HG02759 (cell line): ENCODE results near the gene HS2ST1.
A peak's percentile ranks its signal among the peaks of the same experiment; 100 is the strongest.
"Not testable (repeated sequence)": the region's sequence is repeated elsewhere in the genome, so short reads cannot be mapped to it uniquely, and the experiment has no call there.

Experiments
- ATAC-seq: cut with Tn5 transposase; IDR thresholded peaks from one replicate; pipeline ENCODE4 v1.9.1; 2021; ENCODE audit warnings: mild to moderate bottlenecking, moderate library complexity; ENCODE audit not compliant: unreplicated experiment

HS2ST1 gene

GRCh38 chr1:87004857-87005256 is 90.4 kb downstream of the HS2ST1 start:
- no peak for ATAC-seq

GRCh38 chr1:87007323-87007722 is 92.9 kb downstream of the HS2ST1 start:
- ATAC-seq, result peak; percentile 53

- ATAC-seq, result not testable (repeated sequence)
Observed at GRCh38 chr1:87013385-87013784, 99.0 kb downstream of the HS2ST1 start.

GRCh38 chr1:87017998-87018672 is 103.7 kb downstream of the HS2ST1 start:
- ATAC-seq, result no peak

GRCh38 chr1:87023326-87023725 is 108.9 kb downstream of the HS2ST1 start:
- no peak for ATAC-seq

- ATAC-seq, result peak; percentile 80
Observed at GRCh38 chr1:87024936-87025540, 110.6 kb downstream of the HS2ST1 start.

GRCh38 chr1:87027561-87027960 is 113.1 kb downstream of the HS2ST1 start:
- not testable (repeated sequence) for ATAC-seq

DNA sequence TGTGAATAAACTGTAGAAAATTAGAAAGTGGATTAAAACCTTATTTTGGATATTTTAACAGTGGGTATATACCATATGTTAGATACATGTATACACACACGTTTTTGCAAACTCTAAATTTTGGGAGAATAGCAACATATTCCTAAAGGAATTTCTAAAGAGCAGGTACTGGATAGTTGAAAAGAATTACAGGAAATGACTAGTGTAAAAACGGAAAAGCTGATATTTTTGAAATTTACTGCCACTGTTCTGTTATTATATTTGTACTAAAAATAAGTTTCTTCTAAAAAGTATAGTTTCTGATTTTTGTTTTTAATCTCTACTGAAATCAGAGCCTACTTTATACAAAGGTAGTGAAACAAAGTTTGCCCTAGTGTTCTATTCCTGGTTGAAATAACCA is 114.1 kb downstream of the HS2ST1 start:
- ATAC-seq, result no peak

DNA sequence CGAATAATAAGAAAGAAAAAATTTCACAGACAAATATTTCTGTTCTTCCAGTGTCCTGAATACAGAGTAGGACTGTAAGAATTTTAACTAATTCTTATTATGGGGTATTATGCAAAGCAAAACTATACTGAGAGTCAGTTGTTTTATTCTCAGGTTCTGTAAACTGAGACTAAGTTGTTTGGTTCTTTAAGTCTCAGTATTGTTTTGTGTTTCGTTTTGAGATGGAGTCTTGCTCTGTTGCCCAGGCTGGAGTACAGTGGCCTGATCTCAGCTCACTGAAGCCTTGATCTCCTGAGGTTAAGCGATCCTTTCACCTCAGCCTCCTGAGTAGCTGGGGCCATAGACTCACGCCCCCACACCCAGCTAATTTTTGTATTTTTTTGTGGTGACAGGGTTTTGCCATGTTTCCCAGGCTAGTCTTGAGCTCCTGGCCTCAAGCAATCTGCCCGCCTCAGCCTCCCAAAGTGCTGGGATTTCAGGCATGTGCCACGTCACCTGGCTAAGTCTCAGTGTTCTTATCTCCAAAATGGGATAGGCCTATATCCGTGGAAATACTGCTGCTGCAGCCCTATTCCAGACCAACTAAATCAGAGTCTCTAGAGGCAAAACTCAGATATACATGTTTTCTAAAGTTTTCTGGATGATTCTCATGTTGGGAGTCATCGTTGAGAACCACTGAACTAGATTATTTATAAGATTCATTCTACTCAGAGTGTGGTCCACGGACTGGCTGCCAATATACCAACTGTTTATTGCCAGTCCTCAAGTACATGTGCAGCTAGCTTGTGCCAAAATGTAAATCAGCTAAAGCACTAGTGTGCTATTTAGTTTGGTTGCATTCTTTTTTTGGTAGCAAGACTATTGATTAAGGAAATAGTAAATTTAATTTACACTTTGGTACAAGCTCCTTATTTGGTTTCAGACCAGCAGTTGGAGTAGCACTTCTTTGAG is 116.6 kb downstream of the HS2ST1 start:
- peak; percentile 97 for ATAC-seq

GRCh38 chr1:87034351-87034750 is 119.9 kb downstream of the HS2ST1 start:
- no peak for ATAC-seq

DNA sequence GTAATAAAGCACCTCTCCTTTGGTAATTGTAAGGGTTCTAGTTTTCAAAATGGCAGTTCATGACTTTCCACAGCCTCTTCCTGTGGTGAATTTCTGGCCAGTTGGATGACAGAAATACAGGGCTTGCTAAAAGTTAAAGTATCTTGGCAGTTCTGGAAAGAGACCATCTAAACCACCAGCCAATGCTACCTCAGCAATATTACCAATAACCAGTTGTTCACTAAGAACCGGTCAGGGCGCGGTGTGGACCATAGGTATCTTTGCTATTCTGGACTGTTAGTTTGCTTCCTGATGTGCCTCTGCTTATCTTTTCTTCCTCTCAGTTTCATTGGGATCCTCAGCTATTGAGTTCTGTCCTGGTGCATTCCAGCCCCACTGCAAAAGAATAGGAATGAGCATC is 124.7 kb downstream of the HS2ST1 start:
- ATAC-seq, result no peak

DNA sequence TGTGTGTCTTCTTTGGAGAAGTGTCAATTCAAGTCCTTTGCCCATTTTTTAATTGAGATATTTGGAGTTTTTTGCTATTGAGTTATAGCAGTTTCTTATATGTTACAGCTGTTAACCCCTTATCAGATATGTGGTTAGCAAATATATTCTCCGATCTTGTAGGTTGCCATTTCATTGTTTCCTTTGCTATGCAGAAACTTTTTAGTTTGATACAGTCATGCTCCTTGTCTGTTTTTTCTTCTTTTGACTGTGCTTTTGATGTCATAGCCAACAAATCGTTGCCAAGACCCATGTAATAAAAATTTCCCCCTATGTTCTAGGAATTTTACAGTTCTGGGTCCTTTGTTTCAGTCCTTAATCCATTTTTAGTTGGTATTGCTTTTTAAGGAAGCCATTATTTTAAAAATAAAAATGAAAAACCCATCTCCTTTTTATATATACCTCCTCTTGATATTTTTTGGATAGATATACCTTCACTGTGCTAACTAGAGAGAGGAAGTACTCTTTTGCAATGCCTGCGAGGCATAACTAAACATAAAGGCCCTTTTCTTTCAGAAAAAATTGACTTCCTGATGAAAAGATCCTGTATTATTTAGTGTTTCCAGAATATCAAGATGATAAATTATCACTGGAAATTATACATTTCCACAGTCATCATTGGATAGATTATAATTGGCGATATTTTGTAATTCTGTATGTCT is 127.8 kb downstream of the HS2ST1 start:
- ATAC-seq, result no peak

- peak; percentile 47 for ATAC-seq
Observed at GRCh38 chr1:87044424-87044823, 130.0 kb downstream of the HS2ST1 start.

- peak; percentile 69 for ATAC-seq
Observed at GRCh38 chr1:87044840-87045239, 130.4 kb downstream of the HS2ST1 start.

GRCh38 chr1:87045761-87046304 is 131.4 kb downstream of the HS2ST1 start:
- peak; percentile 50 for ATAC-seq

DNA sequence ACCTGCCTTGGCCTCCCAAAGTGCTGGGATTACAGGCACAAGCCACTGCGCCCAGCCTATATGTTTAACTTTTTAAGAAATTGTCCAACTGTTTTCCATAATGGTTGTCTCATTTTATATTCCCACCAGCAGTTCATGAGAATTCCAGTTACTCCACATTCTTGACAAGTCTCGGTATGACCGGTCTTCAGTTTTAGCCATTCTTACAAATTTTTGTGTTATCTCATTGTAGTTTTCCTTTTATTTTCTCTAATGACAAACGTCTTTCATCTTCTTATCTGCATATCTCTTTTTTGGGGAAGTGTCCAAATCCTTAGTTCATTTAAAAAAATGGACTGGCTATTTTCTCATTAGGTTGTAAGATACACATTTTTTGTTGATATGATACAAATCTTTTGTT is 132.5 kb downstream of the HS2ST1 start:
- ATAC-seq, result no peak

DNA sequence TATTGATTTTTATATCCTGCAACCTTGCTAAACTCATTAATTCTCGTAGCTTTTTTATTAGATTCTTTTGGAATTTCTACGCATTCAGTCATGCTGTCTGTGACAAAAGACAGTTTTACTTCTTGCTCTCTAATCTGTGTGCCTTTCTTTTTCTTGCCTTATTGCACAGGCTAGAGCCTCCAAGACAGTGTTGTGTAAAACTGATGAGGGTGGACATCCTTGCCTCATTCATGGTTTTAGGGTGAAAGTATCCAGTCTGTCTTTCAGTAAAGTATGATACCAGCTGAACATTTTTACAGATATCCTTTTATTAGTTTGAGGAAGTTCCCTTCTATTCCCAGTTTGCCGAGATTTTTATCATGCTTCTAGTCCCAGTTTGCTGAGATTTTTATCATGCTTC is 133.8 kb downstream of the HS2ST1 start:
- no peak for ATAC-seq

DNA sequence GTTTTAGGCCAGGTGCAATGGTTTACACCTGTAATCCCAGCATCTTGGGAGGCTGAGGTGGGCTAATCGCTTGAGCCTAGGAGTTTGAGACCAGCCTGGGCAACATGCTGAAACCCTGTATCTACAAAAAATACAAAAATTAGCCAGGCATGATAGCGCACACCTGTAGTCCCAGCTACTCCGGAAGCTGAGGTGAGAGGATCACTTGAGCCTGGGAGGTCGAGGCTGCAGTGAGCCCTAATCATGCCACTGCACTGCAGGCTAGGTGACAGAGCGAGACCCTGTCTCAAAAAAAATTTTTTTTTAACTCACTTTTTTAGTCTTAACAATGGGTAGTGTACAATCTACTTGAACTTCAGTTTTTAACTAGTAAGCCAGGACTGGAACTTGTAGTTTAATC is 137.5 kb downstream of the HS2ST1 start:
- peak; percentile 66 for ATAC-seq

DNA sequence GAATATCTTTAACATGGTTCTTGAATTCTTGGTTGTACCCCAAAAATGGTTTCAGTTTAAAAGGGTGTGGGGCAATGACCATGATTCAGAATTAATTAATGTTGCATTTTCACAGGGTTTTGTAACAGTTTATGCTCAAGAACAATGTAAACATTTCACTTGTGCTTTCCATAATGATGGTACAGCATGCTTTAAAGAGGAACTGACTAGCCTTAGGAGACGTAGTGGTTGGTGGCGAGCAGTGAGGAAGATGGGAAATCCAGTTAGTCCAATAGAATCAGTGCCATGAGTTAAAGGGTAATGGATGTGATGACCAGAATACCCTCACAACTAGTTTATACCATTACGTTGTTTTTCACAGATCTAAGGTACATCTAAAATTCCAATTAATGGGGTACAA is 138.0 kb downstream of the HS2ST1 start:
- ATAC-seq, result peak; percentile 7

- no peak for ATAC-seq
Observed at GRCh38 chr1:87052961-87053360, 138.5 kb downstream of the HS2ST1 start.

DNA sequence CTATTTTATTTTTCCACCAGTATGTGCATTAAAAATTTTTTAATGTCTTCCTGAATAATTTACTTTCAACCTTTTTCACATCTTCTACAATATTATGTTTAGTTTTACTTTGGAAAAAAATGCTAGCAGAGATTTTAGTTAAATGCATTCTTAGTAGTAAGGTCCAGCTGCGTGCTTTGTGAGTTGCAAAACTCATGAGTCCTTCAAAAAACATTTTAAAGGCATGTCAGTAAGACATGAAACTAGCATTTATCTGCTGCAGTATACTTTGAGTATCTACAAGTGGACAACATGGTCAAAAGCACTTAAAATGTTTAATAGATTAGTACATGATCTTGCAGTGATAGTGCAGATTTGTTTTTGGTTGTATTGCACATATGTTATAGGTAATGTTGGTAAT is 139.0 kb downstream of the HS2ST1 start:
- ATAC-seq, result no peak
